Uterus (tissue), 4 donors: ENCODE results near the gene PHYKPL. TPM values are rescaled to one million over a fixed set of nuclear protein-coding genes. Genes with fewer than 3 reads are reported as not detected.

Source experiments
- DNase-seq, 2 donors: peaks; one replicate each; pipeline ENCODE4 v3.0.0-alpha.2; 2019 to 2020
- H3K27ac ChIP-seq, 2 donors: fragments of 200-600 bp; sonication (generic); 1 replicate in 1 of 2; 2 replicates in 1 of 2; pipeline ENCODE4 v1.5.1; 2016 to 2018
- H3K27me3 ChIP-seq, 2 donors: fragments of 200-600 bp; sonication (generic); one replicate each; pipeline ENCODE4 v1.5.1; 2018 to 2019; ENCODE audit warnings: control low read depth in 1 of 2
- H3K36me3 ChIP-seq, 2 donors: fragments of 200-600 bp; sonication (generic); one replicate each; pipeline ENCODE4 v1.5.1; 2019; ENCODE audit warnings: control low read depth in 1 of 2
- H3K4me1 ChIP-seq, 2 donors: fragments of 200-600 bp; sonication (generic); one replicate each; pipeline ENCODE4 v1.5.1; 2018 to 2019; ENCODE audit warnings: control low read depth in 1 of 2
- H3K4me3 ChIP-seq, 2 donors: fragments of 200-600 bp; sonication (generic); 1 replicate in 1 of 2; 2 replicates in 1 of 2; pipeline ENCODE4 v1.5.1; 2018 to 2019; ENCODE audit warnings: mild to moderate bottlenecking in 1 of 2
- H3K9me3 ChIP-seq, 2 donors: fragments of 200-600 bp; sonication (generic); one replicate each; pipeline ENCODE4 v1.5.1; 2019; ENCODE audit warnings: control low read depth in 1 of 2
- CTCF ChIP-seq, 4 experiments: fragments of 200-600 bp in 2 of 4; fragments of 450-650 bp in 2 of 4; sonication (generic) in 2 of 4; IDR thresholded peaks; one replicate each; pipeline ENCODE4 v1.5.1; 2016 to 2019; ENCODE audit warnings: antibody characterized with exemption in 4 of 4, mild to moderate bottlenecking in 2 of 4, moderate library complexity in 1 of 4
- POLR2A ChIP-seq, 2 donors: fragments of 450-650 bp; IDR thresholded peaks; one replicate each; pipeline ENCODE4 v1.6.1; 2016; ENCODE audit warnings: antibody characterized with exemption in 2 of 2, mild to moderate bottlenecking in 1 of 2, moderate library complexity in 1 of 2
- intact Hi-C: fragments of 100-400 bp; cut with DNase I; formaldehyde crosslinking; loops from one replicate; pipeline ENCODE4 v1.15.1; 2023; ENCODE audit warnings: low total_unique reads
- total RNA-seq, 4 donors: library from RNA; depleted of rRNA in 3 of 4; stranded (reverse); fragments of >200 nt in 3 of 4; gene quantifications; one replicate each; pipeline versions ENCODE4 v1.1.0 to v1.2.4, GENCODE V29; 2014 to 2023
- donor health status: DM: yes; HTN: yes; CAD: no.

Gene PHYKPL
- total RNA-seq, 4 donors from 2014 or later: 41.5 to 129 (median 89.9) TPM

- H3K4me3 ChIP-seq: no peak overlapping the region
- no peak overlapping the region for H3K27ac ChIP-seq
- TF ChIP-seq POLR2A (IDR thresholded peaks at IDR 0.05) (no peak), CTCF (IDR thresholded peaks at IDR 0.05) (no peak)
- H3K9me3 ChIP-seq: no peaks in the 10 kb centered on the region
- H3K36me3 ChIP-seq: no peaks in the 10 kb centered on the region
- intact Hi-C loops: no loop called here
- no peaks in the 10 kb centered on the region for H3K27me3 ChIP-seq
- H3K4me1 ChIP-seq: no peaks in the 10 kb centered on the region
- DNase-seq: no peak
Observed at GRCh38 chr5:178218237-178218776, 14.3 kb downstream of the PHYKPL start.

GRCh38 chr5:178216779-178217178 lies 15.8 kb downstream of the PHYKPL start:
- intact Hi-C loops: no loop called here
- Histone ChIP-seq H3K4me1 (no peaks in the 10 kb centered on the region), H3K27me3 (no peaks in the 10 kb centered on the region), H3K27ac (no peak overlapping the region), H3K36me3 (no peaks in the 10 kb centered on the region), H3K4me3 (no peak overlapping the region), H3K9me3 (no peaks in the 10 kb centered on the region)
- DNase-seq: no peak
- no peak for TF ChIP-seq CTCF (IDR thresholded peaks at IDR 0.05)

GRCh38 chr5:178216088-178216534 lies 16.5 kb downstream of the PHYKPL start:
- no peak for TF ChIP-seq POLR2A (IDR thresholded peaks at IDR 0.05)
- TF ChIP-seq CTCF (IDR thresholded peaks at IDR 0.05): no peak
- no peaks in the 10 kb centered on the region for H3K9me3 ChIP-seq
- intact Hi-C loops: no loop called here
- H3K27ac ChIP-seq: no peak overlapping the region
- no peak overlapping the region for H3K4me3 ChIP-seq
- no peaks in the 10 kb centered on the region for H3K36me3 ChIP-seq
- H3K4me1 ChIP-seq: no peaks in the 10 kb centered on the region
- H3K27me3 ChIP-seq: no peaks in the 10 kb centered on the region
- no peak for DNase-seq

GRCh38 chr5:178215280-178216002 lies 17.2 kb downstream of the PHYKPL start:
- Histone ChIP-seq H3K4me1 (no peaks in the 10 kb centered on the region), H3K27ac (no peak overlapping the region), H3K9me3 (no peaks in the 10 kb centered on the region), H3K4me3 (no peak overlapping the region), H3K27me3 (no peaks in the 10 kb centered on the region), H3K36me3 (no peaks in the 10 kb centered on the region)
- intact Hi-C loops: no loop called here
- DNase-seq: no peak
- TF ChIP-seq POLR2A (IDR thresholded peaks at IDR 0.05) (no peak), CTCF (IDR thresholded peaks at IDR 0.05) (no peak)

- no peaks in the 10 kb centered on the region for H3K36me3 ChIP-seq
- no peak overlapping the region for H3K4me3 ChIP-seq
- no peaks in the 10 kb centered on the region for H3K9me3 ChIP-seq
- no peak for DNase-seq
- intact Hi-C loops: no loop called here
- TF ChIP-seq POLR2A (IDR thresholded peaks at IDR 0.05) (no peak), CTCF (IDR thresholded peaks at IDR 0.05) (no peak)
- no peaks in the 10 kb centered on the region for H3K4me1 ChIP-seq
- H3K27ac ChIP-seq: no peak overlapping the region
- H3K27me3 ChIP-seq: no peaks in the 10 kb centered on the region
Observed at GRCh38 chr5:178214160-178214803, 18.3 kb downstream of the PHYKPL start.
